SU-DHL-6 (cell line): ENCODE measurements around the gene POU2F3.

Experiments
- EZH2phosphoT487 ChIP-seq: fragments of 200-600 bp; sonication (generic), shearing (Covaris generic); conservative IDR thresholded peaks from 2 replicates; pipeline ENCODE4 v1.6.1; 2018; ENCODE audit warnings: mild to moderate bottlenecking, antibody characterized with exemption, low read length, moderate library complexity, mixed read lengths
- TF ChIP-seq, protein P1 (sequence below): fragments of 200-600 bp; sonication (generic); IDR thresholded peaks from one replicate; pipeline ENCODE4 v1.5.1; 2017; ENCODE audit warnings: antibody characterized with exemption, mild to moderate bottlenecking, low read length, moderate library complexity; ENCODE audit not compliant: insufficient read depth, poor library complexity, severe bottlenecking

DNA sequence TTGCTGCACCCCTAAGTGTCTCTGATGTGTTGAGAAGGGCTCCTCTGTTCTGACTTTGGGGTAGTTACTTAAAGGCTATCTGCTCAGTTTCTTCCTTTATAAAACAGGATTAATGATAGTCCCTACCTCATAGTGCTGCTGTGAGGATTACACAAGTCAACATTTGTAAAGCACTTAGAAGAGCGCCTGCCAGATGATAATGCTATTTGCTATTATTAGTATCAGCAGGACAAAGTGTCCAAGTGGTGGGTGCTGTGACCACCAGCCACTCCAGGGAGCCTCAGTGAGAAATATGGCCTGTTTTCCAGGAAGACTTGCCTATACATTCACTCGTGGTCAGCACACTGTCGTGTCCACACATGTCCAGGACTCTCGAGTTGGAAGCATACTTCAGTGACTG, 16.2 kb downstream of the POU2F3 start:
- TF ChIP-seq, protein P1, sequence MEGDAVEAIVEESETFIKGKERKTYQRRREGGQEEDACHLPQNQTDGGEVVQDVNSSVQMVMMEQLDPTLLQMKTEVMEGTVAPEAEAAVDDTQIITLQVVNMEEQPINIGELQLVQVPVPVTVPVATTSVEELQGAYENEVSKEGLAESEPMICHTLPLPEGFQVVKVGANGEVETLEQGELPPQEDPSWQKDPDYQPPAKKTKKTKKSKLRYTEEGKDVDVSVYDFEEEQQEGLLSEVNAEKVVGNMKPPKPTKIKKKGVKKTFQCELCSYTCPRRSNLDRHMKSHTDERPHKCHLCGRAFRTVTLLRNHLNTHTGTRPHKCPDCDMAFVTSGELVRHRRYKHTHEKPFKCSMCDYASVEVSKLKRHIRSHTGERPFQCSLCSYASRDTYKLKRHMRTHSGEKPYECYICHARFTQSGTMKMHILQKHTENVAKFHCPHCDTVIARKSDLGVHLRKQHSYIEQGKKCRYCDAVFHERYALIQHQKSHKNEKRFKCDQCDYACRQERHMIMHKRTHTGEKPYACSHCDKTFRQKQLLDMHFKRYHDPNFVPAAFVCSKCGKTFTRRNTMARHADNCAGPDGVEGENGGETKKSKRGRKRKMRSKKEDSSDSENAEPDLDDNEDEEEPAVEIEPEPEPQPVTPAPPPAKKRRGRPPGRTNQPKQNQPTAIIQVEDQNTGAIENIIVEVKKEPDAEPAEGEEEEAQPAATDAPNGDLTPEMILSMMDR, result no peak
- TF ChIP-seq EZH2phosphoT487, result no peak
